HG03432 (cell line): ENCODE data around the gene ACAD9.

Source experiments
- ATAC-seq: cut with Tn5 transposase; IDR thresholded peaks from one replicate; pipeline ENCODE4 v1.9.1; 2021; ENCODE audit warnings: mild to moderate bottlenecking, moderate library complexity; ENCODE audit not compliant: unreplicated experiment

Gene ACAD9

GRCh38 chr3:128933213-128933921 is 53.9 kb downstream of the ACAD9 start:
- ATAC-seq = no peak

GRCh38 chr3:128933922-128934253 is 54.5 kb downstream of the ACAD9 start:
- no peak for ATAC-seq

- no peak for ATAC-seq
These were observed 56.5 kb downstream of the ACAD9 start for GRCh38 chr3:128935922-128936321.

- no peak for ATAC-seq
These were observed 56.9 kb downstream of the ACAD9 start for GRCh38 chr3:128936341-128936740.

GRCh38 chr3:128940252-128940651 is 60.8 kb downstream of the ACAD9 start:
- ATAC-seq = no peak

- no peak for ATAC-seq
These were observed 62.9 kb downstream of the ACAD9 start for GRCh38 chr3:128942161-128942952.

- ATAC-seq = no peak
These were observed 65.8 kb downstream of the ACAD9 start for GRCh38 chr3:128945041-128945877.

- ATAC-seq = no peak
These were observed 66.4 kb downstream of the ACAD9 start for GRCh38 chr3:128945878-128946175.

- no peak for ATAC-seq
These were observed 67.0 kb downstream of the ACAD9 start for GRCh38 chr3:128946411-128946810.

GRCh38 chr3:128949158-128949557 is 69.7 kb downstream of the ACAD9 start:
- ATAC-seq = no peak

GRCh38 chr3:128950223-128950938 is 71.0 kb downstream of the ACAD9 start:
- ATAC-seq = no peak

GRCh38 chr3:128956440-128956839 is 77.0 kb downstream of the ACAD9 start:
- ATAC-seq = no peak
